Peyer's patch (tissue), 4 donors: ENCODE measurements around the gene CPEB4.

Experiments used
- CTCF ChIP-seq, 6 experiments: fragments of 450-650 bp in 4 of 6; fragments of 200-600 bp in 2 of 6; sonication (generic) in 1 of 6; IDR thresholded peaks; one replicate each; pipeline ENCODE4 v1.5.1; 2017 to 2019; ENCODE audit warnings: antibody characterized with exemption in 6 of 6, mild to moderate bottlenecking in 3 of 6, moderate library complexity in 1 of 6
- POLR2A ChIP-seq, 2 donors: fragments of 450-650 bp; IDR thresholded peaks; one replicate each; pipeline ENCODE4 v1.5.1; 2017; ENCODE audit warnings: antibody characterized with exemption in 2 of 2, mild to moderate bottlenecking in 2 of 2, moderate library complexity in 2 of 2

GRCh38 chr5:173885475-173886010, 2.6 kb upstream of the CPEB4 start:
- TF ChIP-seq CTCF (IDR thresholded peaks at IDR 0.05), result peak in 3 of 6 experiments; percentile 57 to 79 (median 62)
- TF ChIP-seq POLR2A (IDR thresholded peaks at IDR 0.05), result peak in 1 of 2 donors; percentile 43
